Transverse colon (tissue), 4 donors: Measurements from ENCODE around the gene OXLD1. TPM values are rescaled to one million over a fixed set of nuclear protein-coding genes. Genes with fewer than 3 reads are reported as not detected.

Source experiments
- DNase-seq: peaks from one replicate; pipeline ENCODE4 v3.0.0-alpha.2; 2019
- H3K27ac ChIP-seq, 4 donors: fragments of 200-600 bp; sonication (generic); 2 replicates each; pipeline ENCODE4 v1.5.1; 2016 to 2018; ENCODE audit warnings: inconsistent platforms in 4 of 4
- H3K27me3 ChIP-seq: fragments of 200-600 bp; sonication (generic); 2 replicates; pipeline ENCODE4 v1.5.1; 2017; ENCODE audit warnings: inconsistent platforms
- H3K36me3 ChIP-seq, 4 donors: fragments of 200-600 bp; sonication (generic); 2 replicates each; pipeline ENCODE4 v1.5.1; 2017 to 2019; ENCODE audit warnings: inconsistent platforms in 4 of 4
- H3K4me1 ChIP-seq, 4 donors: fragments of 200-600 bp; sonication (generic); 2 replicates each; pipeline ENCODE4 v1.5.1; 2017 to 2020; ENCODE audit warnings: inconsistent platforms in 4 of 4
- H3K4me3 ChIP-seq, 4 donors: fragments of 200-600 bp; sonication (generic); 1 replicate in 1 of 4; 2 replicates in 3 of 4; pipeline versions ENCODE4 v1.5.1 to v1.6.1; 2017 to 2019; ENCODE audit warnings: inconsistent platforms in 4 of 4
- H3K9me3 ChIP-seq, 2 donors: fragments of 200-600 bp; sonication (generic); 2 replicates each; pipeline ENCODE4 v1.5.1; 2017 to 2019; ENCODE audit warnings: inconsistent platforms in 2 of 2
- EP300 ChIP-seq: sonication (generic); formaldehyde crosslinking; IDR thresholded peaks from one replicate; pipeline ENCODE4 v1.6.1; 2017; ENCODE audit warnings: antibody characterized with exemption, low read depth
- POLR2A ChIP-seq: fragments of 450-650 bp; IDR thresholded peaks from one replicate; pipeline ENCODE4 v1.6.1; 2016; ENCODE audit warnings: antibody characterized with exemption, mild to moderate bottlenecking, moderate library complexity
- POLR2AphosphoS5 ChIP-seq, 3 donors: sonication (generic); formaldehyde crosslinking; IDR thresholded peaks; one replicate each; pipeline ENCODE4 v1.6.1; 2016; ENCODE audit warnings: antibody characterized with exemption in 3 of 3
- WGBS, 2 donors: methylation state at CpG; one replicate each; pipeline ENCODE4 v1.1.5; 2018; ENCODE audit warnings: low coverage in 1 of 2; 5-methylcytosine and 5-hydroxymethylcytosine counted together
- in situ Hi-C, 4 donors: fragments of 200-750 bp; cut with MboI; loops; one replicate each; pipeline versions ENCODE4 v1.15.0 to v1.15.1; 2017; ENCODE audit warnings: low sequenced_read_pairs in 3 of 4, low pct_ligation_motif_present in 1 of 4, low pct_unique_long_range_greater_than_20kb in 1 of 4
- intact Hi-C: fragments of 100-400 bp; cut with DNase I; formaldehyde crosslinking; loops from one replicate; pipeline ENCODE4 v1.15.1; 2023; ENCODE audit warnings: low total_unique reads
- total RNA-seq, 4 donors: library from RNA; depleted of rRNA; stranded (reverse); fragments of >200 nt; gene quantifications; one replicate each; pipeline ENCODE4 v1.1.0, GENCODE V29; 2016
- TF ChIP-seq, protein P1 (sequence below), 5 experiments: fragments of 200-600 bp in 3 of 5; fragments of 450-650 bp in 2 of 5; sonication (generic) in 3 of 5; IDR thresholded peaks; 1 replicate in 2 of 5; 2 replicates in 3 of 5; pipeline ENCODE4 v1.5.1; 2016 to 2017; ENCODE audit warnings: antibody characterized with exemption in 5 of 5, inconsistent platforms in 3 of 5, mild to moderate bottlenecking in 2 of 5, moderate library complexity in 1 of 5

Gene OXLD1
- total RNA-seq, 4 donors from 2014 or later = 21.4 to 63.6 (median 41.2) TPM

DNA sequence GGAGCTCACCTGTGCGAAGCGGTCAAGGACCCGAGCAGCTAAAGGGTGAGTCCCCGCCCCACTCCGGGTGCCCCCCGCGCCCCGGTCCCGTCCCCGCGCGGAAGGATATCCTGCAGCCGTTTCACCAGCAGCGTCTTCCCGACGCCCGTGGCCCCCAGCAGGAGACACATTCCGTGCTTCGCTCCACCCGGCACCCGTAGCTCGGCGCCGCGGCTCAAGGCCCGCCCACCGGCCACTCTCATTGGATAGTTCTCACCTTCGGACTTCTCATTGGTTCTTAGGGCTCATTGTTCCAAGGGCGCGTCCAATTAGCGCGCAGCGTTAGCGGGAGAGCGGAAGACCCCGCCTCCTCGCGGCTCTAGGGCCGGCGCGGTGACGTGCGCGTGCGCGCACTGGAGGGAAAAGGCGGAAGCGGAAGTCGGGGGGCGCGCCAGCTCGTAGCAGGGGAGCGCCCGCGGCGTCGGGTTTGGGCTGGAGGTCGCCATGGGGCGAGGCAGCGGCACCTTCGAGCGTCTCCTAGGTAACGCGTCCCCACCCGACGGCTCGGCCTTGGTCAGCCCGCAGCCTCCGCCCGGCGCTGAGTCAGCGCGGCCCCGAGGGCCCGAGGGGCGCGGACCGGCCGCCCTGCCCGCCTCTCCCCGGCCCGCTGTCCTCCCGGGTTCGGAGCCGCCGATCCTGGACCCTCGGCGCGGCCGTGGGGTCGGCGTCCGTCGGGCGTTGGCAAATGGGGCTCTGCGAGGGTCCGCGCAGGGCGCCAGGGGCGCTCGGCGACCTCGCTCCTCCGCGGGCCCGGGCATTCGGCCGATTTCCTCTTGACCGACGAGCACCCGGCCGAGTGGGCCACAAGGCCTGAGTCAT, 17.4 kb upstream of the OXLD1 start, which contains the start of the genes ARL16 and HGS:
ARL16 (minus strand) TSS at position 214 of the 858 bp plus-strand sequence; CDS start at position 170, 44 bp downstream.
HGS (plus strand) TSS at position 428 of the 858 bp plus-strand sequence; CDS start at position 484, 56 bp downstream.
- Histone ChIP-seq H3K27me3 (no peaks in the 10 kb centered on the region), H3K4me3 (peak within 1 kb of the TSS; percentile 95 to 99 (median 98)), H3K36me3 (peaks cover 0 to 11% (median 3%) of the 10 kb centered on the region in 4 donors), H3K27ac (peak within 1 kb of the TSS; percentile 79 to 94 (median 92)), H3K4me1 (peaks cover 19 to 28% (median 21%) of the 10 kb centered on the region in 4 donors), H3K9me3 (no peaks in the 10 kb centered on the region)
- in situ Hi-C loops = no loop called here
- TF ChIP-seq EP300 (no peak), POLR2AphosphoS5 (IDR thresholded peaks at IDR 0.05) (peak; percentile 68 to 87 (median 85)), POLR2A (peak; percentile 75)
- TF ChIP-seq, protein P1, sequence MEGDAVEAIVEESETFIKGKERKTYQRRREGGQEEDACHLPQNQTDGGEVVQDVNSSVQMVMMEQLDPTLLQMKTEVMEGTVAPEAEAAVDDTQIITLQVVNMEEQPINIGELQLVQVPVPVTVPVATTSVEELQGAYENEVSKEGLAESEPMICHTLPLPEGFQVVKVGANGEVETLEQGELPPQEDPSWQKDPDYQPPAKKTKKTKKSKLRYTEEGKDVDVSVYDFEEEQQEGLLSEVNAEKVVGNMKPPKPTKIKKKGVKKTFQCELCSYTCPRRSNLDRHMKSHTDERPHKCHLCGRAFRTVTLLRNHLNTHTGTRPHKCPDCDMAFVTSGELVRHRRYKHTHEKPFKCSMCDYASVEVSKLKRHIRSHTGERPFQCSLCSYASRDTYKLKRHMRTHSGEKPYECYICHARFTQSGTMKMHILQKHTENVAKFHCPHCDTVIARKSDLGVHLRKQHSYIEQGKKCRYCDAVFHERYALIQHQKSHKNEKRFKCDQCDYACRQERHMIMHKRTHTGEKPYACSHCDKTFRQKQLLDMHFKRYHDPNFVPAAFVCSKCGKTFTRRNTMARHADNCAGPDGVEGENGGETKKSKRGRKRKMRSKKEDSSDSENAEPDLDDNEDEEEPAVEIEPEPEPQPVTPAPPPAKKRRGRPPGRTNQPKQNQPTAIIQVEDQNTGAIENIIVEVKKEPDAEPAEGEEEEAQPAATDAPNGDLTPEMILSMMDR (IDR thresholded peaks at IDR 0.05) = no peak
- intact Hi-C loops = no loop called here
- peak; percentile 99 for DNase-seq
- 1% methylated on average over 78 of the region's 112 CpGs; no CpG with 5 or more reads in 1 of the 2 donors for WGBS, 2 donors

DNA sequence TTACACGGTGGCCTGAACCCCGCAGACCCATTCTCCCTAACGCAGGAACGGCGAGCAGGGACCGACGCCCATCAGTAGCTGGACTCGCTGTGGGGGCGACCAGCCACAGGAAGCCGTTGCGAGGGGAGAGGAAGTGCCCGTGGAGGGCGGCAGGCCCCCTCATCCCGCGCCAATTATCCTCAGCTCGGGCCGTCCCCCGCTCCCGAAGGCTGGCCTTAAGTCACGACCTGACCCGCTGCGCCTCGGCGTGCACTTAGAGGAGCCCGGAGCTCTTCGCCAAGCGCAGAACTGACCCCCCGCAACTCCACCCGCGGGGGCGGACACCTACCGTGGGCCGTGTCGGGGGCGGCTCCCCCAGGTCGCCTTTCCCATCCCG, 16.8 kb upstream of the OXLD1 start:
- no peak for TF ChIP-seq POLR2AphosphoS5 (IDR thresholded peaks at IDR 0.05)
- TF ChIP-seq POLR2A = no peak
- TF ChIP-seq EP300 = no peak
- TF ChIP-seq, protein P1 (IDR thresholded peaks at IDR 0.05) = no peak
- intact Hi-C loops = no loop called here
- Histone ChIP-seq H3K27ac (peak overlapping the region; percentile 79 to 94 (median 92)), H3K27me3 (no peaks in the 10 kb centered on the region), H3K4me1 (peaks cover 19 to 28% (median 21%) of the 10 kb centered on the region in 4 donors), H3K36me3 (peaks cover 0 to 4% (median under 1%) of the 10 kb centered on the region in 4 donors), H3K4me3 (peak overlapping the region; percentile 55 to 99 (median 98)), H3K9me3 (no peaks in the 10 kb centered on the region)
- 0% methylated on average over 36 of the region's 37 CpGs; no CpG with 5 or more reads in 1 of the 2 donors for WGBS, 2 donors
- in situ Hi-C loops = no loop called here
- no peak for DNase-seq

DNA sequence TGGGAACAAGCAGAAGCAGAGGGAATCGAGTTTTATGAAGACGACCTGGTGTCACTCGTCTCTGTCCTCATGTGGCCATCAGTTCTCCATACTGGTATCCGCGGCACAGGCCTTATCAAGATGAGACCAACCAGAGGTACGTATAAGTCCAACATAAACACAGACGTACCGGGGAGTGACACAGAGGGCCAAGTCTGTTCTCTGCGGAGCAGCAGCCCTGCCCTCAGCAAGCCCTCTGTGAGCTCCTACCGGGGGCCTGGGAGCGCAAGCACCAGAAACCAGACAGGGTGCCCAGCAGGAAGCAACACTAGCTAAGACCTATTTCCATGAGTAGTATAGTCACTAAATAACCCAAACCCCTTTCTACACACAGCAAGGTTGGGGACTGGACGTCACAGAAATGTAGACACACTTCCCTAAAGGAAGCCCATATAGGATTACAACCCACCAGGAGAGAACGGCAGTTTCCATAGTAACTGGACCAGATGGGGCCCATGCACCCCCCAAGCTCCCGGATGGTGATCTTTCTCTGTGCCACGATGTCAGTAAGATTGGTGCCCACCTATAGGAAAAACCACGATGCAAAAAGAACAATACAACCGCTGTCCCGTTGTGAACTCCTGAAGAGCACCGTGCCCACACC, 16.3 kb upstream of the OXLD1 start:
- in situ Hi-C loops = no loop called here
- intact Hi-C loops = no loop called here
- Histone ChIP-seq H3K9me3 (no peaks in the 10 kb centered on the region), H3K4me1 (peaks cover 19 to 28% (median 21%) of the 10 kb centered on the region in 4 donors), H3K4me3 (peak overlapping the region; percentile 55 to 99 (median 98)), H3K36me3 (no peaks in the 10 kb centered on the region), H3K27me3 (no peaks in the 10 kb centered on the region), H3K27ac (peak overlapping the region in 3 of 4 donors; percentile 90 to 94 (median 93))
- no peak for TF ChIP-seq POLR2AphosphoS5 (IDR thresholded peaks at IDR 0.05)
- TF ChIP-seq EP300 = no peak
- TF ChIP-seq, protein P1 (IDR thresholded peaks at IDR 0.05) = no peak
- TF ChIP-seq POLR2A = no peak
- WGBS, 2 donors = 40 to 50% methylated on average over 3 to 19 of the region's 19 CpGs
- no peak for DNase-seq

DNA sequence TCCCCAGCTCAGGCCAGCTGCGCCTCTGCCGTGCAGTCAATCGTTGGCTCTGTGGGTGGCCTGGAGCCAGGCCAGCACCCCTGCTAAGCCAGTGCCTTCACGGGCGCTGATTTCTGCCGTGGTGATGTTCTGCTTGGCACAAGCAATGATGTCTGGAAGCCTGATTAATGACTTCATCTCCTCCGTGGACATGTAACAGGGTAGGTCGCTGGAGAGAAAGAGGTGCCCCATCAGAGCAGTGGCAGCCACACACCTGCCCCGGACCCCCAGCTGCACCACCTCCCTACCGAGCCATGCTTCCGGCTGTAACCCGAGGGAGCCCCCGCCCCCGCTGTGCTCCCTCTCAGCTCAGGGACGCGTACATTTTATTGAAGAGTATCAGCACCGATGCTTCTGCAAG, 15.3 kb upstream of the OXLD1 start:
- Histone ChIP-seq H3K4me1 (peaks cover 19 to 28% (median 21%) of the 10 kb centered on the region in 4 donors), H3K27ac (no peak overlapping the region), H3K36me3 (no peaks in the 10 kb centered on the region), H3K9me3 (no peaks in the 10 kb centered on the region), H3K27me3 (no peaks in the 10 kb centered on the region), H3K4me3 (no peak overlapping the region)
- whole genome bisulfite sequencing, 2 donors = 88% methylated on average over 17 of the region's 17 CpGs; no CpG with 5 or more reads in 1 of the 2 donors
- in situ Hi-C loops (no loop called here), intact Hi-C loops (no loop called here)
- no peak for TF ChIP-seq POLR2AphosphoS5 (IDR thresholded peaks at IDR 0.05)
- DNase-seq = no peak
